Ascending aorta (tissue), 2 donors: ENCODE data around the gene PGM1. TPM values are rescaled to one million over a fixed set of nuclear protein-coding genes. Genes with fewer than 3 reads are reported as not detected.

Experiments
- DNase-seq, 2 donors: peaks; one replicate each; pipeline ENCODE4 v3.0.0-alpha.2; 2019; ENCODE audit warnings: low spot score in 2 of 2
- H3K27ac ChIP-seq, 2 donors: fragments of 200-600 bp; sonication (generic); one replicate each; pipeline ENCODE4 v1.5.1; 2016 to 2017; ENCODE audit warnings: mild to moderate bottlenecking in 1 of 2
- H3K27me3 ChIP-seq: fragments of 200-600 bp; sonication (generic); one replicate; pipeline ENCODE4 v1.5.1; 2017
- H3K36me3 ChIP-seq, 2 donors: fragments of 200-600 bp; sonication (generic); one replicate each; pipeline ENCODE4 v1.5.1; 2016
- H3K4me1 ChIP-seq, 2 donors: fragments of 200-600 bp; sonication (generic); one replicate each; pipeline ENCODE4 v1.5.1; 2016 to 2017; ENCODE audit warnings: mild to moderate bottlenecking in 1 of 2
- H3K4me3 ChIP-seq, 2 donors: fragments of 200-600 bp; sonication (generic); one replicate each; pipeline ENCODE4 v1.5.1; 2016 to 2017; ENCODE audit warnings: mild to moderate bottlenecking in 1 of 2
- H3K9me3 ChIP-seq, 2 donors: fragments of 200-600 bp; sonication (generic); one replicate each; pipeline ENCODE4 v1.5.1; 2016
- intact Hi-C: fragments of 100-400 bp; cut with DNase I; formaldehyde crosslinking; loops from one replicate; pipeline ENCODE4 v1.15.1; 2023
- total RNA-seq: library from RNA; depleted of rRNA; stranded (reverse); fragments of >200 nt; gene quantifications from one replicate; pipeline ENCODE4 v1.1.0, GENCODE V29; 2016
- TF ChIP-seq, protein P1 (sequence below), 3 experiments: fragments of 200-600 bp in 2 of 3; fragments of 450-650 bp in 1 of 3; sonication (generic) in 2 of 3; IDR thresholded peaks; one replicate each; pipeline ENCODE4 v1.5.1; 2016 to 2019; ENCODE audit warnings: antibody characterized with exemption in 3 of 3, mild to moderate bottlenecking in 1 of 3, moderate library complexity in 1 of 3

The PGM1 gene
- total RNA-seq, 1 donor from 2014 or later: 23.7 TPM

DNA sequence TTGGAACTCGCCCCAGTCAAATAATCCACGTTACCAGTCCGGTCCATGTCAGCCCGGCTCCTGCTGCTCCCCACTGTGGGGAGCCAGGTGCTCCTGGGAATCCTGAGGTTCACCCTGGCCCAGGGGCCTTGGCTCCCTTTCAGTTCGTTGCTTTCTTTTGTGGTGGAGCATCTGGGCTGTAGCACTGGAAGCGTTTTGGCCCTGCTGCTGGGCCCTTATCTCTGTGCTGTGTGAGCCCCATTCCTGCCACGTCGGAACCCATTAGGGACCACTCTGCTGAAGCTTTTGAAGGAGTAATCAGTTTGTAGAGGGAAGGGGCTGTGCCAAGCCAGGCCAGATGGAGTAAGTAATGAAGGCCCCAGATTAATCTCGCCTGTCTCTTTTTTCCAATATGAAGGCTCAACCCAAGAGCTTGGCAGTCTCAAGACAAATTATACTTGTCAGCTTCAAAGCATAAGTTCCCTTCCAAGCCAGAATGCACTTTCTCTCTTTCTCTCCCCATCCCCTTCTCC is 82.3 kb downstream of the PGM1 start:
- Histone ChIP-seq H3K36me3 (no peaks in the 10 kb centered on the region), H3K4me3 (no peak overlapping the region), H3K4me1 (peaks cover 0 to 14% of the 10 kb centered on the region in 2 donors), H3K9me3 (no peaks in the 10 kb centered on the region), H3K27ac (peak overlapping the region; percentile 70 to 73), H3K27me3 (no peaks in the 10 kb centered on the region)
- TF ChIP-seq, protein P1, sequence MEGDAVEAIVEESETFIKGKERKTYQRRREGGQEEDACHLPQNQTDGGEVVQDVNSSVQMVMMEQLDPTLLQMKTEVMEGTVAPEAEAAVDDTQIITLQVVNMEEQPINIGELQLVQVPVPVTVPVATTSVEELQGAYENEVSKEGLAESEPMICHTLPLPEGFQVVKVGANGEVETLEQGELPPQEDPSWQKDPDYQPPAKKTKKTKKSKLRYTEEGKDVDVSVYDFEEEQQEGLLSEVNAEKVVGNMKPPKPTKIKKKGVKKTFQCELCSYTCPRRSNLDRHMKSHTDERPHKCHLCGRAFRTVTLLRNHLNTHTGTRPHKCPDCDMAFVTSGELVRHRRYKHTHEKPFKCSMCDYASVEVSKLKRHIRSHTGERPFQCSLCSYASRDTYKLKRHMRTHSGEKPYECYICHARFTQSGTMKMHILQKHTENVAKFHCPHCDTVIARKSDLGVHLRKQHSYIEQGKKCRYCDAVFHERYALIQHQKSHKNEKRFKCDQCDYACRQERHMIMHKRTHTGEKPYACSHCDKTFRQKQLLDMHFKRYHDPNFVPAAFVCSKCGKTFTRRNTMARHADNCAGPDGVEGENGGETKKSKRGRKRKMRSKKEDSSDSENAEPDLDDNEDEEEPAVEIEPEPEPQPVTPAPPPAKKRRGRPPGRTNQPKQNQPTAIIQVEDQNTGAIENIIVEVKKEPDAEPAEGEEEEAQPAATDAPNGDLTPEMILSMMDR (IDR thresholded peaks at IDR 0.05): no peak
- intact Hi-C loops: loop anchor here (5.0 kb wide), 1 partner anchor 487 kb away; no protein-coding TSS in a partner anchor
- no peak for DNase-seq

DNA sequence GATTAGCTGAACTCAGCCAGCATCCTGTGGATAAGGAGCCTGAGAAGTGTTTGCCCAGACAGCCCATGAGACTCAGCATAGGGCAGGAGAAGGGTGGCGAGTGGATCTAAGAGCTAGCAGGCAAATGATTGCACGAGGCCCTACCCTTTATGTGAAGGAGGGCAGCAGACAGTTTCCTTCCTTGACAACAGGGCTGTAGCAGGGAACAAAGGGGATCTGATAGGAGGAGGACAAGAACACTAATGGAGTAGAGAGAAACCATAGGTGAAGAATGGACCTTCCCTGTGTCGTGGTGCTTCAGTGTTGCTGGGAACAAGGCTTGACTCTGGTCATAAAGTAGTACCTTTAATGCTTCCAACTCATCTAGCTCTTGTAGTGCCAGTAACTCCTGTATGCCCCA is 84.3 kb downstream of the PGM1 start:
- intact Hi-C loops: loop anchor here (5.0 kb wide), 1 partner anchor 485 kb away; no protein-coding TSS in a partner anchor

DNA sequence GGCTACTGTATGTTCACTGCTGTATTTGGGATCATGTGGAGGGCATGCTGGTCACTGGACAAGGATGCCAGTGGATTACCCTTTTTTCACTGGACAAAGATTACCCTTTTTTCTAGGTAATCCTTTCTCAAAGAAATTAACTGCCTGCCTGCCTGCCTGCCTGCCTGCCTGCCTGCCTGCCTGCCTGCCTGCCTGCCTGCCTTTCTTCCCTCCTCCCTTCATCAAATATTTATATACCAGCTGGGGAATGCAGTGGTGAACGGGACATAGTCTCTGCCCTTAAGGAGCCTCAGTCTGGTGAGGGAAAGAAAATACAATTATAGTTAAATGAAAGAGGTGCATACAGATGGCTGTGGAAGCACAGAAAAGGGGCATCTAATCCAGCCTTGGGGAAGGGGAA is 85.0 kb downstream of the PGM1 start:
- Histone ChIP-seq H3K4me1 (peaks cover 0 to 14% of the 10 kb centered on the region in 2 donors), H3K27ac (no peak overlapping the region), H3K4me3 (no peak overlapping the region), H3K27me3 (no peaks in the 10 kb centered on the region), H3K9me3 (no peaks in the 10 kb centered on the region), H3K36me3 (no peaks in the 10 kb centered on the region)
- no peak for DNase-seq
- intact Hi-C loops: loop anchor here (5.0 kb wide), 1 partner anchor 484 kb away; no protein-coding TSS in a partner anchor
- TF ChIP-seq, protein P1 (IDR thresholded peaks at IDR 0.05): no peak

More for the DNA sequence above, 84.3 kb downstream of the PGM1 start:
- Histone ChIP-seq H3K27me3 (no peaks in the 10 kb centered on the region), H3K9me3 (no peaks in the 10 kb centered on the region), H3K36me3 (no peaks in the 10 kb centered on the region), H3K4me1 (peaks cover 0 to 14% of the 10 kb centered on the region in 2 donors), H3K4me3 (no peak overlapping the region), H3K27ac (no peak overlapping the region)
- TF ChIP-seq, protein P1 (IDR thresholded peaks at IDR 0.05): no peak
- no peak for DNase-seq

- no peak overlapping the region for H3K4me3 ChIP-seq
- H3K9me3 ChIP-seq: no peaks in the 10 kb centered on the region
- TF ChIP-seq, protein P1 (IDR thresholded peaks at IDR 0.05): no peak
- no peaks in the 10 kb centered on the region for H3K27me3 ChIP-seq
- peaks cover 0 to 12% of the 10 kb centered on the region in 2 donors for H3K4me1 ChIP-seq
- no peak for DNase-seq
- intact Hi-C loops: loop anchor here (5.0 kb wide), 1 partner anchor 483 kb away; no protein-coding TSS in a partner anchor
- no peak overlapping the region for H3K27ac ChIP-seq
- H3K36me3 ChIP-seq: no peaks in the 10 kb centered on the region
Observed at GRCh38 chr1:63679076-63679475, 85.9 kb downstream of the PGM1 start.

DNA sequence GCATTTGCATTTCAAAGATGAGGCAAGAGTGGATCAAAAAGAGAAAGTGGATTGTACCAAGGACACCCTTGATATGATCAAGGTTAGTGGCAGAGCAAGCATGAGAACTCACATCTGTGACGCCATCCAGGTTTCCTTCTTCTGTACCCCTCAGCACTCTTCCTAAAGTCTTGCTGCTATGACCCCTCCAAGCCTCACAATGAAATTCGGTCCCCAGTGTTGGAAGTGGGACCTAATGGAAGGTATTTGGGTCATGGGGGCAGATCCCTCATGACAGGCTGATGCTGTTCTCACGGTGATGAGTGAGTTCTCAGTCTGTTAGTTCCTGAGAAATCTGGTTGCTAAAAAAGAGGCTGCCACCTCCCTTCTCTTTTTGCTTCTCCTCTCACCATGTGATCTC is 86.4 kb downstream of the PGM1 start:
- no peaks in the 10 kb centered on the region for H3K9me3 ChIP-seq
- TF ChIP-seq, protein P1 (IDR thresholded peaks at IDR 0.05): no peak
- no peaks in the 10 kb centered on the region for H3K36me3 ChIP-seq
- no peak overlapping the region for H3K27ac ChIP-seq
- H3K4me3 ChIP-seq: no peak overlapping the region
- intact Hi-C loops: loop anchor here (5.0 kb wide), 1 partner anchor 483 kb away; no protein-coding TSS in a partner anchor
- no peak for DNase-seq
- H3K27me3 ChIP-seq: no peaks in the 10 kb centered on the region
- peaks cover 0 to 8% of the 10 kb centered on the region in 2 donors for H3K4me1 ChIP-seq
